ENCODE measurements around the gene CD53. TPM values are rescaled to one million over a fixed set of nuclear protein-coding genes. Genes with fewer than 3 reads are reported as not detected.

CD53 gene
- total and polyA plus RNA-seq, 2 of the 4 experiments (the other 2 are of a cell fraction): not detected

- intact Hi-C loops (cut with micrococcal nuclease): no loop called here
- Histone ChIP-seq H2BK20ac (ENCODE audit: low read depth, low read length) (no peak overlapping the region), H3K56ac (ENCODE audit: extremely low read depth, insufficient read depth, low read length) (no peak overlapping the region), H4K91ac (ENCODE audit: insufficient read depth, low read depth, low read length) (no peak overlapping the region), H3K9ac (ENCODE audit: low read depth, low read length) (no peak overlapping the region), H2AFZ (replicated peaks; ENCODE audit: low read length, poor library complexity) (no peak overlapping the region), H4K5ac (ENCODE audit: low read depth, low read length) (no peak overlapping the region), H3K14ac (replicated peaks; ENCODE audit: low read depth, low read length) (no peak overlapping the region), H2BK5ac (ENCODE audit: low read depth, low read length, poor library complexity, severe bottlenecking) (no peak overlapping the region), H3K79me1 (ENCODE audit: low read depth in 1 of 2, low read length in 2 of 2) (no peaks in the 10 kb centered on the region), H3K18ac (ENCODE audit: low read depth, low read length) (no peak overlapping the region), H2BK15ac (ENCODE audit: low read depth, low read length) (no peak overlapping the region), H2BK120ac (ENCODE audit: low read depth, low read length) (no peak overlapping the region), H3K4ac (ENCODE audit: low read depth, low read length) (no peak overlapping the region), H3K27me3 (ENCODE audit: control insufficient read depth, insufficient read depth, low read length) (no peaks in the 10 kb centered on the region), H2AK9ac (replicated peaks; ENCODE audit: low read depth, low read length, poor library complexity) (no peak overlapping the region), H3K36me3 (ENCODE audit: control insufficient read depth, insufficient read depth, low read length) (no peaks in the 10 kb centered on the region), H3K4me2 (ENCODE audit: low read depth, low read length) (no peak overlapping the region), H2AK5ac (ENCODE audit: low read depth, low read length) (no peak overlapping the region), H4K8ac (ENCODE audit: low read depth in 2 of 2, low read length in 2 of 2) (no peak overlapping the region), H3K9me1 (ENCODE audit: insufficient read depth, low read length) (no peaks in the 10 kb centered on the region), H3K27ac (ENCODE audit: insufficient read depth, low read length) (no peak overlapping the region), H4K20me1 (ENCODE audit: insufficient read depth, low read length) (no peaks in the 10 kb centered on the region), H3K4me3 (ENCODE audit: insufficient read depth, low read depth, low read length) (no peak overlapping the region), H3K23ac (ENCODE audit: low read depth, low read length) (no peak overlapping the region), H3K9me3 (ENCODE audit: control insufficient read depth, insufficient read depth, low read length) (no peaks in the 10 kb centered on the region), H3K4me1 (ENCODE audit: control insufficient read depth, insufficient read depth, low read length) (no peaks in the 10 kb centered on the region)
- in situ Hi-C loops (cut with MboI; ENCODE audit: low sequenced_read_pairs): no loop called here
- no CpG with 5 or more reads among the region's 1 CpG for WGBS, 2 experiments (ENCODE audit: extremely low coverage in 2 of 2, insufficient read length in 1 of 2)
- CTCF ChIA-PET: no interaction called here
- no peak for TF ChIP-seq MAFK (IDR thresholded peaks at IDR 0.05; ENCODE audit: low read depth, low read length)
- TF ChIP-seq CEBPB (IDR thresholded peaks at IDR 0.05; ENCODE audit: low read depth, low read length): no peak
- TF ChIP-seq MAZ (IDR thresholded peaks at IDR 0.05; ENCODE audit: borderline replicate concordance, low read depth, low read length): no peak
- TF ChIP-seq, protein P1, sequence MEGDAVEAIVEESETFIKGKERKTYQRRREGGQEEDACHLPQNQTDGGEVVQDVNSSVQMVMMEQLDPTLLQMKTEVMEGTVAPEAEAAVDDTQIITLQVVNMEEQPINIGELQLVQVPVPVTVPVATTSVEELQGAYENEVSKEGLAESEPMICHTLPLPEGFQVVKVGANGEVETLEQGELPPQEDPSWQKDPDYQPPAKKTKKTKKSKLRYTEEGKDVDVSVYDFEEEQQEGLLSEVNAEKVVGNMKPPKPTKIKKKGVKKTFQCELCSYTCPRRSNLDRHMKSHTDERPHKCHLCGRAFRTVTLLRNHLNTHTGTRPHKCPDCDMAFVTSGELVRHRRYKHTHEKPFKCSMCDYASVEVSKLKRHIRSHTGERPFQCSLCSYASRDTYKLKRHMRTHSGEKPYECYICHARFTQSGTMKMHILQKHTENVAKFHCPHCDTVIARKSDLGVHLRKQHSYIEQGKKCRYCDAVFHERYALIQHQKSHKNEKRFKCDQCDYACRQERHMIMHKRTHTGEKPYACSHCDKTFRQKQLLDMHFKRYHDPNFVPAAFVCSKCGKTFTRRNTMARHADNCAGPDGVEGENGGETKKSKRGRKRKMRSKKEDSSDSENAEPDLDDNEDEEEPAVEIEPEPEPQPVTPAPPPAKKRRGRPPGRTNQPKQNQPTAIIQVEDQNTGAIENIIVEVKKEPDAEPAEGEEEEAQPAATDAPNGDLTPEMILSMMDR (conservative IDR thresholded peaks at IDR 0.05; ENCODE audit: low read depth, low read length): no peak
- TF ChIP-seq CHD1 (IDR thresholded peaks at IDR 0.05; ENCODE audit: low read depth, low read length): no peak
- no peak for TF ChIP-seq RCOR1 (IDR thresholded peaks at IDR 0.05; ENCODE audit: insufficient replicate concordance, low read length)
- TF ChIP-seq RAD21 (IDR thresholded peaks at IDR 0.05; ENCODE audit: low read length): no peak
- POLR2A ChIA-PET (ENCODE audit: unreplicated experiment): no interaction called here
- DNase-seq: no peak
- dilution Hi-C loops (cut with HindIII; ENCODE audit: low sequenced_read_pairs, unreplicated experiment): no loop called here
- ATAC-seq (ENCODE audit: low read depth): no peak
- BruUV-seq (replicated peaks): no TSS peak
These were observed 49.0 kb downstream of the CD53 start for GRCh38 chr1:110921953-110922352.

Measured in IMR-90 (cell line).